GM18867 (cell line): ENCODE measurements around the gene DTD1.
A peak's percentile ranks its signal among the peaks of the same experiment; 100 is the strongest.
"Not testable (repeated sequence)": the region's sequence is repeated elsewhere in the genome, so short reads cannot be mapped to it uniquely, and the experiment has no call there.

Source experiments
- ATAC-seq: cut with Tn5 transposase; IDR thresholded peaks from one replicate; pipeline ENCODE4 v1.9.1; 2021; ENCODE audit warnings: mild to moderate bottlenecking, moderate library complexity; ENCODE audit not compliant: unreplicated experiment

The DTD1 gene

GRCh38 chr20:18783385-18783959 is 195.6 kb downstream of the DTD1 start:
- no peak for ATAC-seq

DNA sequence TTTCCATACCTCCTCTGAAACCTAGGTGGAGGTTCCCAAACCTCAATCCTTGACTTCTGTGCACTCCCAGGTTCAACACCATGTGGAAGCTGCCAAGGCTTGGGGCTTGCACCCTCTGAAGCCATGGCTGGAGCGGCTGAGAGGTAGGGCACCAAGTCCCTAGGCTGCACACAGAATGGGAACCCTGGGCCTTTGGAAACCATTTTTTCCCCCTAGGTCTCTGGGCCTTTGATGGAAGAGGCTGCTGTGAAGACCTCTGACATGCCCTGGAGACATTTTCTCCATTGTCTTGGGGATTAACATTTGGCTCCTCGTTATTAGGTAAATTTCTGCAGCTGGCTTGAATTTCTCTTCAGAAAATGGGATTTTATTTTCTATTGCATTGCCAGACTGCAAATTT is 199.2 kb downstream of the DTD1 start:
- not testable (repeated sequence) for ATAC-seq

GRCh38 chr20:18788021-18788420 is 200.2 kb downstream of the DTD1 start:
- no peak for ATAC-seq

- ATAC-seq, result no peak
These were observed 202.9 kb downstream of the DTD1 start for GRCh38 chr20:18790787-18791186.

DNA sequence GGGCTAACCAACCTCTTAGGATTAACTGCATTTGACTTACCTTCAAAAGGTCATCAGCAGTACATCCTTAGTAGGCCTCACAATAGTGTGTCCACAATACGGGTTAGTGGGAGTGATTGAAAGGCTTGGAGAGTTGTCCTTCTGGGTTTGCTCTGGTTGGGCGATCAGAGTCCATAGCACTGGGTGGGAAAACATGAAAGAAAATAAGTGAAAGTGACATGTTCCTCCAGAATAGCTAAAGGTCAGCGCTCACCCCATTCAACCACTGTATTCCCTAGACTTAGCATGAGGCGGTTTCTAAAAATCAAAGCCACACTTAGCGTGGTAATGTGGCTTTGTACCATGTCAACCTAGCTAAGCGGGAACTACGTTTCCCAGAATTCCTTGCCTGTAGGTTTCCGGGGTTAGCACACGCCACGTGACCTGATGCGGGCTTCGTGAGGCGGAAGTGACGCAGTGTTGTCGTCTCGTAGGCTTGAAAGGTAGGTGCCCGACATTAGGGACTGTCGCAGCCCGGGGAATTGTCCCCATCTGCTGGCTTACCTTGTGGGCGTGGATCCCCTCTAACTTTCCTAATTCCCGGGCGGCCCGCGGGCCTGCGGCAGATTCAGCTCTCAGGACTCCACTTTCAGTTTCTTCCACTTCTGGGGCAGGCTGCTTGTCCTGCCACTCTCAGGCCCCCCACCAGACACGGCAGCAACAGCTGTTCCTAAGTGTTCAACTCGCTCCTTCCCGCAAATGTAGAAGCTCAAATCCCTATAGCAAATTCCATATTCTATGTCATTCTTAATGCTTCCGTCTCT is 206.0 kb downstream of the DTD1 start:
- ATAC-seq, result peak; percentile 99

DNA sequence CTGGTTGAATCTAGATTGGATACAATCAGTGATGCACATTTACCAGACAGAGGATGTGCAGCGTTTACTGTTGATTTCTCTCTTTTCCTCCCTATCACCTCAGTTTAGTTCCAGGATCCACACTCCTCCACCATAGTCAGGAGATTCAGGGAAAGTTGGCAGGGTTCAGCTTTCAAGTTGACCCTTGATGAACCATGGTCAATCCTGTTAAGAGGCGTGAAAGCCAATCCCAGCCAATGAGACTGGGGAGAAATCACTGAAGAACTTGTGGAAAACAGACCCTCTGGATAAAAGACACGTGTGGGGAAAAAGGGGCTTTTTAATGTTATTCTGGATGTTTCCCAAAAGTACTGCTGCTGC is 206.6 kb downstream of the DTD1 start:
- no peak for ATAC-seq

- no peak for ATAC-seq
These were observed 207.5 kb downstream of the DTD1 start for GRCh38 chr20:18795366-18795765.

DNA sequence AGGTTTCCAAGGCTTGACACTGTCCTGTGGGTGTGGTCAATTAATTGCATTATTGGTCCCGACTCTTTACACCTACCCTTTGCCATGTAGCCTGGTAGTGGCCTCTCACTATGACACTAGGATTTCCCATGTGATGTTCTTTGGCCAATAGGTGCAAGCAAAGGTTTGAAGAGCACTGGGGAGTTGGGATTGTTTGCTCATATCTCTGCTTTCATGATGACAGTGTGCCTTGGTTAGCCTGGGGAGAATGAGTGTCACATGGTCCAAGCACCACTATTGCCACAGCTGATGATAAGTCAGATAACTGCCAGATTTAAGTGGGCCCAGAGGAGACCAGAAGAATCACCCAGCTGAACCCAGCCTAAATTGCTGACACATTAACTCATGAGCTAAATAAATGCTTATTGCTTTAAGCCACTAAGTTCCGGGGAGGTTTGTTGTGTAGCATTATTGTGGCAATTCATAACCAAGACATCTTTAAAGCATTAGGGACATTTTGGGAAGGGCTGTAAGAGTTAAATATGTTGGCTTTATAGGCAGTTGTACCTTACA is 208.5 kb downstream of the DTD1 start:
- no peak for ATAC-seq

- ATAC-seq, result no peak
These were observed 213.7 kb downstream of the DTD1 start for GRCh38 chr20:18801516-18801915.

DNA sequence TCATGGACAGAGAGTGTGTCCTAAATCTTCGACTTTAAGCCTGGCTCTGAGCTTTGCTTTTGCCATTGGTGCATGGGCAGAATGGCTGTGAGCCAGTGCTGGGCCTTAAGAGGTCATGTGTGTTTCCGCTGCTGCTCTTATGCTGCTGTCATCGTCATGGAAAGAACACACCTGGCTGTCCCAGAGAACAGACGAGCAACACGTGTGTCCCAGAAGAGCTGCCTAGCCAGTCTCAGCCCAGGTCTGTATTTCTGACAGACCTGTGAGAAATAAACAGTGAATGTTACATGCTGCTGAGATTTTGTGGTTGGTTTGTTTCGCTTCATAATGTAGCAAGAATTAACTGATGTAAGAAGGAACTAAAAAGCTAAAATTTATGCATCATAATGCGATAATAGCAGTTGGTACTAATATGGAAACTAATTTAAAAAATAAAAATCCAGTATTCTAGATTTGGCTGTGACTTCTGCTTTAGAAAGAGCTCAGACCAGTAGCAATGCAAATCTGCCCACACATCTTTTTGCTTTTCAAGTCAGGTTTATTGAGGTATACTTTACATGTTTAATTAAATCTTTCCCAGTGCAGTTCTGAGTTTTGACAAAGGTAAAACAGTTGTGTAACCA is 214.3 kb downstream of the DTD1 start:
- ATAC-seq, result peak; percentile 72

- ATAC-seq, result no peak
These were observed 218.0 kb downstream of the DTD1 start for GRCh38 chr20:18805881-18806280.

DNA sequence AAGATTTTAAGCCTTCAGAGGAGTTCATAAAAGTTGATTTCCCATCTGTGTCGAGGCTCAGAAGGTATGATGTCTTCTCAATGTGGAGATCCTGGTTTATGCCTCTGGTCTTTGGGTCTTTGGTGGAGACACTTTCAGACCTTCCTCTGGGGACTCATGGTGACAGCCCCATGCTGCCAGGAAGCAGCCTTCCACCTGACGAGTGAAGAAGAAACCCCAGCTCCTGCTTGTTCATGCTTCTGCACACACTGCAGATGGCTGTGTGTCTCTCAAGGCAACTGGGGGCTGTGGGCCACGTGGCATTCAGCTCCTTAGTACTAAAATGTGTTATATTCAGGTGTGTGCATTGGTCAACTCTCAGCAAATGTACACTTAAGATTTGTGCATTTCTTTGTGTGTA is 220.9 kb downstream of the DTD1 start:
- no peak for ATAC-seq

- no peak for ATAC-seq
These were observed 223.3 kb downstream of the DTD1 start for GRCh38 chr20:18811186-18811585.

GRCh38 chr20:18811904-18812303 is 224.1 kb downstream of the DTD1 start:
- no peak for ATAC-seq

DNA sequence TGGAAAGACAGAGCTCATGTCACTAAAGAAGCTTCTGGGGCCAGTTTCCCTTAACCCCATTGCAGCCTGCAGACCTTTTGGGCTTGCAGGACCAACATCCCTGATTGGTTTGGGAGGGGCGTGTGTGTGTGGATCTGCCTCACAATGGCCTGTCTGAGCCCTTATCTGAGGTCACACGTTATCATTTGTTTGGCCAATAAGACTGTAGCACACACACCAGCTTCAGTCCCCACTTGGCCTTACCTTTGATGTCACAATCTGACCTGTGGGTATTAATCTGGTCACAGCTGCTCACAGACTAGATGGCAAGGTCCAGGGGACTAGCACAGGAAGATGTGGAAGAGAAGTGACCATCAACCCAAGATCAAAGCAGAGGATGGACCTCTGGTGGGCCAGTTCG is 225.6 kb downstream of the DTD1 start, which contains the start of gene SCP2D1:
SCP2D1 (plus strand) TSS at position 301 of the 400 bp plus-strand sequence; CDS start at position 334, 33 bp downstream.
- ATAC-seq, result no peak

- no peak for ATAC-seq
These were observed 227.5 kb downstream of the DTD1 start for GRCh38 chr20:18815194-18815942.
